IMR-90 (cell line): ENCODE results near the gene RPGRIP1L. TPM values are rescaled to one million over a fixed set of nuclear protein-coding genes. Genes with fewer than 3 reads are reported as not detected.

Source experiments
- ATAC-seq: fragments of 200-7000 bp; cut with Tn5 transposase; 2 replicates; pipeline ENCODE4 v1.9.1; 2020; ENCODE audit warnings: low read depth, mild to moderate bottlenecking, moderate library complexity
- BruUV-seq: library from RNA; stranded (reverse); fragments of 400-500 nt; replicated peaks from 2 replicates; lab custom pipeline; 2021; lab: Mats Ljungman, UMichigan
- CTCF ChIA-PET: fragments of 300-600 bp; formaldehyde crosslinking; extraction: SDS; loops from one replicate; lab custom pipeline; 2021; ENCODE audit warnings: antibody characterized with exemption; lab: Yijun Ruan, JAX
- POLR2A ChIA-PET: fragments of 300-600 bp; sonication (Branson Sonifier 250); formaldehyde crosslinking; loops from one replicate; lab custom pipeline; 2022; ENCODE audit warnings: antibody characterized with exemption; ENCODE audit not compliant: unreplicated experiment; lab: Charles Lee
- DNase-seq: peaks from one replicate; pipeline ENCODE4 v3.0.0; 2013
- H2AFZ ChIP-seq: replicated peaks from 2 replicates; pipeline ENCODE3; 2013; ENCODE audit warnings: low read length, mild to moderate bottlenecking; ENCODE audit not compliant: poor library complexity
- H2AK5ac ChIP-seq: 2 replicates; pipeline ENCODE4 v1.6.1; 2013; ENCODE audit warnings: low read depth, low read length, inconsistent platforms
- H2AK9ac ChIP-seq: replicated peaks from 2 replicates; pipeline ENCODE3; 2013; ENCODE audit warnings: mild to moderate bottlenecking, low read depth, low read length, moderate library complexity; ENCODE audit not compliant: poor library complexity
- H2BK120ac ChIP-seq: 2 replicates; pipeline ENCODE4 v1.6.1; 2013; ENCODE audit warnings: low read depth, low read length, inconsistent platforms
- H2BK15ac ChIP-seq: 3 replicates; pipeline ENCODE4 v1.6.1; 2013; ENCODE audit warnings: low read depth, low read length, inconsistent platforms
- H2BK20ac ChIP-seq: 2 replicates; pipeline ENCODE4 v1.6.1; 2013; ENCODE audit warnings: low read depth, mild to moderate bottlenecking, inconsistent platforms, low read length, moderate library complexity
- H2BK5ac ChIP-seq: 2 replicates; pipeline ENCODE4 v1.6.1; 2013; ENCODE audit warnings: mild to moderate bottlenecking, low read depth, low read length, inconsistent platforms; ENCODE audit not compliant: poor library complexity, severe bottlenecking
- H3K14ac ChIP-seq: replicated peaks from 2 replicates; pipeline ENCODE4 v1.6.1; 2013; ENCODE audit warnings: low read depth, low read length, inconsistent platforms
- H3K18ac ChIP-seq: 2 replicates; pipeline ENCODE4 v1.6.1; 2013; ENCODE audit warnings: low read depth, low read length, control low read depth
- H3K23ac ChIP-seq: 2 replicates; pipeline ENCODE4 v1.6.1; 2013; ENCODE audit warnings: low read depth, low read length, inconsistent platforms
- H3K27ac ChIP-seq: 2 replicates; pipeline ENCODE4 v1.5.1; 2013; ENCODE audit warnings: mild to moderate bottlenecking, control low read depth, low read length; ENCODE audit not compliant: insufficient read depth
- H3K27me3 ChIP-seq: 2 replicates; pipeline ENCODE4 v1.6.1; 2013; ENCODE audit warnings: low read length; ENCODE audit not compliant: control insufficient read depth, insufficient read depth
- H3K36me3 ChIP-seq: 2 replicates; pipeline ENCODE4 v1.6.1; 2013; ENCODE audit warnings: low read length, mixed read lengths; ENCODE audit not compliant: control insufficient read depth, insufficient read depth
- H3K4ac ChIP-seq: 2 replicates; pipeline ENCODE4 v1.6.1; 2013; ENCODE audit warnings: low read depth, low read length, inconsistent platforms
- H3K4me1 ChIP-seq: 2 replicates; pipeline ENCODE4 v1.6.1; 2013; ENCODE audit warnings: low read length, mixed read lengths; ENCODE audit not compliant: control insufficient read depth, insufficient read depth
- H3K4me2 ChIP-seq: 2 replicates; pipeline ENCODE4 v1.6.1; 2013; ENCODE audit warnings: low read depth, mild to moderate bottlenecking, control low read depth, low read length, moderate library complexity
- H3K4me3 ChIP-seq: 2 replicates; pipeline ENCODE4 v1.5.1; 2013; ENCODE audit warnings: low read depth, mild to moderate bottlenecking, control low read depth, low read length, moderate library complexity; ENCODE audit not compliant: insufficient read depth
- H3K56ac ChIP-seq: 2 replicates; pipeline ENCODE4 v1.6.1; 2013; ENCODE audit warnings: low read length, inconsistent platforms; ENCODE audit not compliant: insufficient read depth; ENCODE audit errors: extremely low read depth
- H3K79me1 ChIP-seq, 2 experiments: 2 replicates each; pipeline ENCODE4 v1.6.1; 2013; ENCODE audit warnings: low read length in 2 of 2, inconsistent platforms in 1 of 2, low read depth in 1 of 2
- H3K9ac ChIP-seq: 2 replicates; pipeline ENCODE4 v1.6.1; 2013; ENCODE audit warnings: low read depth, low read length, control low read depth
- H3K9me1 ChIP-seq: 2 replicates; pipeline ENCODE4 v1.6.1; 2013; ENCODE audit warnings: low read length, inconsistent platforms; ENCODE audit not compliant: insufficient read depth
- H3K9me3 ChIP-seq: 2 replicates; pipeline ENCODE4 v1.6.1; 2013; ENCODE audit warnings: low read length; ENCODE audit not compliant: control insufficient read depth, insufficient read depth
- H4K20me1 ChIP-seq: 2 replicates; pipeline ENCODE4 v1.6.1; 2013; ENCODE audit warnings: low read length, inconsistent platforms; ENCODE audit not compliant: insufficient read depth
- H4K5ac ChIP-seq: 2 replicates; pipeline ENCODE4 v1.6.1; 2013; ENCODE audit warnings: mild to moderate bottlenecking, low read depth, low read length, control low read depth
- H4K8ac ChIP-seq, 2 experiments: 2 replicates each; pipeline ENCODE4 v1.6.1; 2013; ENCODE audit warnings: low read depth in 2 of 2, low read length in 2 of 2, control low read depth in 1 of 2, inconsistent platforms in 1 of 2
- H4K91ac ChIP-seq: 2 replicates; pipeline ENCODE4 v1.6.1; 2013; ENCODE audit warnings: low read depth, low read length, inconsistent platforms; ENCODE audit not compliant: insufficient read depth
- FOS ChIP-seq: fragments of 150-350 bp; IDR thresholded peaks from 2 replicates; pipeline ENCODE4 v1.6.1; 2016; ENCODE audit warnings: low read depth, low read length
- MAFK ChIP-seq: IDR thresholded peaks from 2 replicates; pipeline ENCODE4 v1.6.1; 2012; ENCODE audit warnings: low read depth, low read length, improper control_type of control experiment
- NFE2L2 ChIP-seq: fragments of 150-350 bp; IDR thresholded peaks from 2 replicates; pipeline ENCODE4 v1.6.1; 2016; ENCODE audit warnings: low read depth, mild to moderate bottlenecking, low read length
- WGBS, 2 experiments: methylation state at CpG; one replicate each; pipeline versions ENCODE4 v1.1.5 to v1.1.7; 2013; ENCODE audit warnings: missing lambda C conversion rate in 2 of 2; ENCODE audit not compliant: insufficient read length in 1 of 2; ENCODE audit errors: extremely low coverage in 2 of 2; 5-methylcytosine and 5-hydroxymethylcytosine counted together
- dilution Hi-C: fragments of 300-500 bp; cut with HindIII; formaldehyde crosslinking; loops from one replicate; pipeline ENCODE4 v1.14.3; 2018; ENCODE audit warnings: low sequenced_read_pairs; ENCODE audit not compliant: unreplicated experiment
- in situ Hi-C: fragments of 300-500 bp; cut with MboI; formaldehyde crosslinking; loops from 3 replicates; pipeline ENCODE4 v1.14.3; 2019; ENCODE audit warnings: low sequenced_read_pairs, inconsistent platforms, mixed read lengths
- intact Hi-C: fragments of 100-400 bp; cut with micrococcal nuclease; formaldehyde crosslinking; loops from 2 replicates; pipeline ENCODE4 v1.10.0; 2022
- polyA plus RNA-seq, 3 experiments: library from polyadenylated mRNA; depleted of rRNA; stranded (reverse); fragments of >200 nt; gene quantifications; 2 replicates each; pipeline ENCODE4 v1.2.3, GENCODE V29; 2012; ENCODE audit warnings: low replicate concordance in 1 of 3
- total RNA-seq: library from RNA; depleted of rRNA; stranded (reverse); fragments of >200 nt; gene quantifications from 2 replicates; pipeline ENCODE4 v1.2.3, GENCODE V29; 2012
- TF ChIP-seq, protein P1 (sequence below): conservative IDR thresholded peaks from 2 replicates; pipeline ENCODE4 v1.5.1; 2012; ENCODE audit warnings: mild to moderate bottlenecking, low read depth, low read length, improper control_type of control experiment

Gene RPGRIP1L
- total and polyA plus RNA-seq, 2 of the 4 experiments (the other 2 are of a cell fraction) = 7.3 to 10.4 TPM

DNA sequence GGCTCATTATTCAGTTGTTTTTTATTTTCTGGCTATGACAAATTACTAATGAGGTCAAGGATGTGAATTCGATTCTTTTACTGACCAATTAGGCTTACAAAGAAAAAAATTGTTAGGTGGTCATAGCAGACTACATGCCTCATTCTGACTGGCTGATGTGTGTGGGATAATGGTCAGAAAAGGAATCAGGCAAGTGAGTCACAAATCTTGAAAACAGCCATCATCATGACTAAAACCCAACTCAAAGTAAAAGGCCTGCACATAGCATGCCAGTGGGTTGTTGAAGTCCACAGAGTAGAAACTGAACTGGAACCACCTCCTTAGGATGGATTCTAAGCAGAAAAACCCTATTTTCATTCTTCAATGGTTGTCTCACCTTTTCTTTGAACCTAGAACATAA, 8.6 kb downstream of the RPGRIP1L start:
- Histone ChIP-seq H3K4me3 (no peak overlapping the region), H4K8ac (no peak overlapping the region), H3K27ac (no peak overlapping the region), H3K9me1 (no peaks in the 10 kb centered on the region), H3K79me1 (no peaks in the 10 kb centered on the region), H3K4ac (no peak overlapping the region), H3K4me1 (no peaks in the 10 kb centered on the region; the same call in 1 of the 2 replicates), H3K14ac (no peak overlapping the region), H3K4me2 (no peak overlapping the region), H2AK5ac (no peak overlapping the region), H2AFZ (no peak overlapping the region), H3K56ac (no peak overlapping the region), H2BK5ac (peak overlapping the region; percentile 1), H3K18ac (no peak overlapping the region), H2BK15ac (no peak overlapping the region), H4K91ac (no peak overlapping the region), H3K23ac (no peak overlapping the region), H4K5ac (no peak overlapping the region), H3K36me3 (no peaks in the 10 kb centered on the region), H3K9me3 (no peaks in the 10 kb centered on the region), H4K20me1 (no peaks in the 10 kb centered on the region), H3K27me3 (no peaks in the 10 kb centered on the region), H2BK20ac (no peak overlapping the region), H3K9ac (no peak overlapping the region), H2BK120ac (no peak overlapping the region), H2AK9ac (no peak overlapping the region)
- TF ChIP-seq MAFK (0 out of 2 replicates have a peak, but pooled peaks have one; percentile 9), FOS (peak; percentile 37; the same call in 1 of the 2 replicates), NFE2L2 (peak; percentile 44; the same call in 1 of the 2 replicates)
- TF ChIP-seq, protein P1, sequence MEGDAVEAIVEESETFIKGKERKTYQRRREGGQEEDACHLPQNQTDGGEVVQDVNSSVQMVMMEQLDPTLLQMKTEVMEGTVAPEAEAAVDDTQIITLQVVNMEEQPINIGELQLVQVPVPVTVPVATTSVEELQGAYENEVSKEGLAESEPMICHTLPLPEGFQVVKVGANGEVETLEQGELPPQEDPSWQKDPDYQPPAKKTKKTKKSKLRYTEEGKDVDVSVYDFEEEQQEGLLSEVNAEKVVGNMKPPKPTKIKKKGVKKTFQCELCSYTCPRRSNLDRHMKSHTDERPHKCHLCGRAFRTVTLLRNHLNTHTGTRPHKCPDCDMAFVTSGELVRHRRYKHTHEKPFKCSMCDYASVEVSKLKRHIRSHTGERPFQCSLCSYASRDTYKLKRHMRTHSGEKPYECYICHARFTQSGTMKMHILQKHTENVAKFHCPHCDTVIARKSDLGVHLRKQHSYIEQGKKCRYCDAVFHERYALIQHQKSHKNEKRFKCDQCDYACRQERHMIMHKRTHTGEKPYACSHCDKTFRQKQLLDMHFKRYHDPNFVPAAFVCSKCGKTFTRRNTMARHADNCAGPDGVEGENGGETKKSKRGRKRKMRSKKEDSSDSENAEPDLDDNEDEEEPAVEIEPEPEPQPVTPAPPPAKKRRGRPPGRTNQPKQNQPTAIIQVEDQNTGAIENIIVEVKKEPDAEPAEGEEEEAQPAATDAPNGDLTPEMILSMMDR = no peak
- no TSS peak for BruUV-seq
- intact Hi-C loops = no loop called here
- no CpG with 5 or more reads among the region's 1 CpG for whole genome bisulfite sequencing, 2 experiments
- in situ Hi-C loops = no loop called here
- dilution Hi-C loops = no loop called here
- ATAC-seq (peak; percentile 92), DNase-seq (peak; percentile 93)
- POLR2A ChIA-PET = no interaction called here
- CTCF ChIA-PET = no interaction called here
